ENCODE measurements around the gene PLS1. TPM values are rescaled to one million over a fixed set of nuclear protein-coding genes. Genes with fewer than 3 reads are reported as not detected.

The PLS1 gene
- total RNA-seq, 1 experiment from 2014 or later, result 53.8 TPM

DNA sequence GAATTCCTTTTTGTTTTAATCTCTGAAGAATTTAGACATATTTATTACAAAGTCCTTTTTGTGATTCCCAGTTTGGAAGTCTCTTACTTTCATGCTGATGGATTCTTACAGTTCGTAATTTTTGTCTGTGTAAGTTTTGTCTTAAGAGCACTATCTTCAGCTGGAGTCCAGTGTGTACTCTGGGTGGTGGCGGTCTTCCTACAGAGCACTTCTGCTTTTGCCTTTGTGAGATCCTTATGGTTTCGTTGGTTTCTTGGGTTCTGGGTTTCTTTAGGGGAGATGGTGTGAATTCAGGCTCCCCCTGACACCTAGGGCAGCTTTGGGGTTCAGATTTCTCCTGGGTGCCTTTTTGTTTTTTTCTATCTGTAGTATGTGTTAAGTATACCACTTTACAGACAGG, 45.3 kb downstream of the PLS1 start:
- CTCF ChIA-PET, result no interaction called here
- Histone ChIP-seq H3K4me3 (no peak overlapping the region), H3K27me3 (ENCODE audit: insufficient read depth, low read depth) (no peaks in the 10 kb centered on the region), H3K79me2 (ENCODE audit: low read depth) (peaks cover 6% of the 10 kb centered on the region; the same call in 1 of the 2 replicates), H3K4me2 (no peak overlapping the region), H3K4me1 (replicated peaks; ENCODE audit: insufficient read depth) (peaks cover 17% of the 10 kb centered on the region), H4K20me1 (ENCODE audit: insufficient read depth) (no peaks in the 10 kb centered on the region), H3K9me2 (ENCODE audit: insufficient read depth) (no peaks in the 10 kb centered on the region), H3K36me3 (ENCODE audit: low read depth) (0 out of 2 replicates have a peak, but pooled peaks cover under 1% of the 10 kb centered on the region), H3F3A (ENCODE audit: insufficient read depth, low read depth) (peaks cover 10% of the 10 kb centered on the region; the same call in 1 of the 2 replicates), H2AFZ (no peak overlapping the region), H3K9me3 (ENCODE audit: insufficient read depth, low read depth) (no peaks in the 10 kb centered on the region), H3K27ac (no peak overlapping the region)
- no peak for DNase-seq
- no TSS peak for BruUV-seq (replicated peaks)
- TF ChIP-seq EZH2 (IDR thresholded peaks at IDR 0.05; ENCODE audit: low read depth), result no peak
- TF ChIP-seq, protein P1, sequence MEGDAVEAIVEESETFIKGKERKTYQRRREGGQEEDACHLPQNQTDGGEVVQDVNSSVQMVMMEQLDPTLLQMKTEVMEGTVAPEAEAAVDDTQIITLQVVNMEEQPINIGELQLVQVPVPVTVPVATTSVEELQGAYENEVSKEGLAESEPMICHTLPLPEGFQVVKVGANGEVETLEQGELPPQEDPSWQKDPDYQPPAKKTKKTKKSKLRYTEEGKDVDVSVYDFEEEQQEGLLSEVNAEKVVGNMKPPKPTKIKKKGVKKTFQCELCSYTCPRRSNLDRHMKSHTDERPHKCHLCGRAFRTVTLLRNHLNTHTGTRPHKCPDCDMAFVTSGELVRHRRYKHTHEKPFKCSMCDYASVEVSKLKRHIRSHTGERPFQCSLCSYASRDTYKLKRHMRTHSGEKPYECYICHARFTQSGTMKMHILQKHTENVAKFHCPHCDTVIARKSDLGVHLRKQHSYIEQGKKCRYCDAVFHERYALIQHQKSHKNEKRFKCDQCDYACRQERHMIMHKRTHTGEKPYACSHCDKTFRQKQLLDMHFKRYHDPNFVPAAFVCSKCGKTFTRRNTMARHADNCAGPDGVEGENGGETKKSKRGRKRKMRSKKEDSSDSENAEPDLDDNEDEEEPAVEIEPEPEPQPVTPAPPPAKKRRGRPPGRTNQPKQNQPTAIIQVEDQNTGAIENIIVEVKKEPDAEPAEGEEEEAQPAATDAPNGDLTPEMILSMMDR (conservative IDR thresholded peaks at IDR 0.05), result no peak
- intact Hi-C loops (cut with micrococcal nuclease; ENCODE audit: unreplicated experiment), result no loop called here
- POLR2A ChIA-PET (ENCODE audit: unreplicated experiment), result no interaction called here

DNA sequence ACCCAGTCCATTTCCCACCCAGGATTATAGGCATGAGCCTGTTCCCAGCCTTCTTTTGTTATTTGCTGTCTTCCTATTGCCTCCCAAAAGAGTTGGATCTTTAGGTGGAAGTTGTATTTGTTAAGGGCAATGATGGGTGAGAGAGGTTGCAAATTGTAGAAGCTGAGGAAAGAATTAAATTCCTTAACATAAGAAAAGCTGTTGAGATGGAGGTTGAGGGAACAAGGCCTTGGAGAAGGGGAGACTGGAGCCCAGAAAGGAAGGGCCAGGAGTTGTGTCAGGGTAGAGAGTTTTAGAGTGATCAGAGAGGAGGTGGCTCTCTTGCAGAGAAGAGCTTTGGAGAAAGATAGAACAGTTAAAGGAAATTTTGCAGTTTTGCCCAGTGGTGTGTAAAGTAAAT, 46.8 kb downstream of the PLS1 start:
- Histone ChIP-seq H3K4me3 (no peak overlapping the region), H4K20me1 (ENCODE audit: insufficient read depth) (no peaks in the 10 kb centered on the region), H3K4me2 (no peak overlapping the region), H3K9me2 (ENCODE audit: insufficient read depth) (no peaks in the 10 kb centered on the region), H3K27me3 (ENCODE audit: insufficient read depth, low read depth) (no peaks in the 10 kb centered on the region), H3K27ac (no peak overlapping the region), H2AFZ (no peak overlapping the region), H3K4me1 (replicated peaks; ENCODE audit: insufficient read depth) (peaks cover 24% of the 10 kb centered on the region), H3K36me3 (ENCODE audit: low read depth) (0 out of 2 replicates have a peak, but pooled peaks cover 3% of the 10 kb centered on the region), H3F3A (ENCODE audit: insufficient read depth, low read depth) (peaks cover 10% of the 10 kb centered on the region; the same call in 1 of the 2 replicates), H3K9me3 (ENCODE audit: insufficient read depth, low read depth) (no peaks in the 10 kb centered on the region), H3K79me2 (ENCODE audit: low read depth) (peaks cover 14% of the 10 kb centered on the region; the same call in 1 of the 2 replicates)
- CTCF ChIA-PET, result interaction anchor here (0.6 kb wide), 1 partner anchor 28 kb away, joined by 3 read pairs; no protein-coding TSS in a partner anchor
- TF ChIP-seq, protein P1 (conservative IDR thresholded peaks at IDR 0.05), result no peak
- TF ChIP-seq EZH2 (IDR thresholded peaks at IDR 0.05; ENCODE audit: low read depth), result no peak
- intact Hi-C loops (cut with micrococcal nuclease; ENCODE audit: unreplicated experiment), result no loop called here
- no TSS peak for BruUV-seq (replicated peaks)
- POLR2A ChIA-PET (ENCODE audit: unreplicated experiment), result no interaction called here
- no peak for DNase-seq

DNA sequence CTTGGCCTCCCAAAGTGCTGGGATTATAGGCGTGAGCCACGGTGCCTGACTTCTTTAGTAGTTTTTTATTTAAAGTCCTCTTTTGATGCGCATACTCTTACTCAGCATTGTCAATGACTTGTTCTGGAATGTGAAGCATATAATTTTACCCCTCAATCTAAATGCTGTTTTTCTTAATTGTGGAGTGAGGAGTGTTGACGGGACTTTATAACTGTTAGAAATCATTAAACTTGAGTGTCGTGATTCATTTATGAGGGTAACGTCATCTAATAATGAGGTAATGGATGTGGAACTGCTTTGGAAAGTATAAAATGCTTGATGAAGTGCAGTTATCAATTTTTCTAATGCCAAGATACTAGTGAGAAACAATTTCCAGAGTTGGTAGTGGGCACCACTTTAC, 48.3 kb downstream of the PLS1 start:
- POLR2A ChIA-PET (ENCODE audit: unreplicated experiment), result no interaction called here
- H3K9me3 ChIP-seq (ENCODE audit: insufficient read depth, low read depth), result no peaks in the 10 kb centered on the region
- H3K36me3 ChIP-seq (ENCODE audit: low read depth), result 0 out of 2 replicates have a peak, but pooled peaks cover 3% of the 10 kb centered on the region
- H3K27me3 ChIP-seq (ENCODE audit: insufficient read depth, low read depth), result no peaks in the 10 kb centered on the region
- H3K4me3 ChIP-seq, result no peak overlapping the region
- H4K20me1 ChIP-seq (ENCODE audit: insufficient read depth), result no peaks in the 10 kb centered on the region
- intact Hi-C loops (cut with micrococcal nuclease; ENCODE audit: unreplicated experiment), result no loop called here
- no peak overlapping the region for H2AFZ ChIP-seq
- no peak for DNase-seq
- BruUV-seq (replicated peaks), result no TSS peak
- CTCF ChIA-PET, result no interaction called here
- TF ChIP-seq EZH2 (IDR thresholded peaks at IDR 0.05; ENCODE audit: low read depth), result no peak
- TF ChIP-seq, protein P1 (conservative IDR thresholded peaks at IDR 0.05), result no peak
- no peaks in the 10 kb centered on the region for H3K9me2 ChIP-seq (ENCODE audit: insufficient read depth)
- peaks cover 14% of the 10 kb centered on the region; the same call in 1 of the 2 replicates for H3K79me2 ChIP-seq (ENCODE audit: low read depth)
- peaks cover 26% of the 10 kb centered on the region for H3K4me1 ChIP-seq (replicated peaks; ENCODE audit: insufficient read depth)
- H3K27ac ChIP-seq, result no peak overlapping the region
- no peak overlapping the region for H3K4me2 ChIP-seq
- peaks cover 10% of the 10 kb centered on the region; the same call in 1 of the 2 replicates for H3F3A ChIP-seq (ENCODE audit: insufficient read depth, low read depth)

Measured in PC-9 (cell line).